ENCODE measurements around the gene PDCD1. TPM values are rescaled to one million over a fixed set of nuclear protein-coding genes. Genes with fewer than 3 reads are reported as not detected.

Gene PDCD1
- total RNA-seq, 2 experiments from 2014 or later: 2.2 to 4.1 TPM

DNA sequence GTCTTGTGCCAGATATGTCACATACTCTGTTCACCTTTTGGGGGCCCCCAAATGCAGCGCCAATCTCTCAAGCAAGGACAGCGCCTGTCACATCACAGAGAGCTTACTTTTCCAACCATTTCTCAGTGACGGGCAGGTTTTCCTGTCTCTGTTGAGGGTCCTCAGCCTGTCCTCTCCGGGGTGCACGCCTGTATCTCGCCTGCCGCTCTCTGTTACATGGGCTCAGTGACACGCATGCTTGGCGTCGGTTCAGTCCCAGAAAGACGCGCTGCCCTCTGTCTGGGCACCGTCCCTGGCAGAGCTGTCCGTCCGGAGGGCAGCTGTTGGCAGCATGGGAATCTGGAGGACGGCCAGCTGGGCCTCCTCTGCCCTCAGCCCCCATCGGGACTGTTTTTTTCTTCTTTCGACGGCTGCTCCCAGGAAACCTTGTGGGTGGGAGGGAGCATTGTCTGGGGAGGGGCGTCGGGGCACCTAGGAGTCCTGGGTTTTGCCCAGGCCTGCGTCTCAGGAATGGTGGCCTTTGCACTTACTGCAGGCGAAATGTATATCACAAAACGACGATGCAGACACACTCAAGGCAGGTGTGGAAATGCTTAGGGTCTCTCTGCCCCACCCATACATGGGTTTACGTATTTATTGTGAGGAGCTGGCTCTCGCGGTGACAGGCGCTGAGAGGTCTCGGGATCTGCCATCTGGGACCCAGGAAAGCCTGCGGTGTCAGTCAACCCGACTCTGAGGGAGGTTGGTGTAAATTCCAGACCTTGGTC is 41.7 kb upstream of the PDCD1 start:
- CTCF ChIA-PET: no interaction called here
- ATAC-seq (no peak), DNase-seq (no peak)
- Mint-ChIP-seq H3K27ac (no peak overlapping the region), H3K27me3 (no peaks in the 10 kb centered on the region), H3K36me3 (peaks cover 1% of the 10 kb centered on the region), H3K4me1 (no peaks in the 10 kb centered on the region), H3K9me3 (ENCODE audit: low read depth) (no peaks in the 10 kb centered on the region), H3K4me3 (no peak overlapping the region)

DNA sequence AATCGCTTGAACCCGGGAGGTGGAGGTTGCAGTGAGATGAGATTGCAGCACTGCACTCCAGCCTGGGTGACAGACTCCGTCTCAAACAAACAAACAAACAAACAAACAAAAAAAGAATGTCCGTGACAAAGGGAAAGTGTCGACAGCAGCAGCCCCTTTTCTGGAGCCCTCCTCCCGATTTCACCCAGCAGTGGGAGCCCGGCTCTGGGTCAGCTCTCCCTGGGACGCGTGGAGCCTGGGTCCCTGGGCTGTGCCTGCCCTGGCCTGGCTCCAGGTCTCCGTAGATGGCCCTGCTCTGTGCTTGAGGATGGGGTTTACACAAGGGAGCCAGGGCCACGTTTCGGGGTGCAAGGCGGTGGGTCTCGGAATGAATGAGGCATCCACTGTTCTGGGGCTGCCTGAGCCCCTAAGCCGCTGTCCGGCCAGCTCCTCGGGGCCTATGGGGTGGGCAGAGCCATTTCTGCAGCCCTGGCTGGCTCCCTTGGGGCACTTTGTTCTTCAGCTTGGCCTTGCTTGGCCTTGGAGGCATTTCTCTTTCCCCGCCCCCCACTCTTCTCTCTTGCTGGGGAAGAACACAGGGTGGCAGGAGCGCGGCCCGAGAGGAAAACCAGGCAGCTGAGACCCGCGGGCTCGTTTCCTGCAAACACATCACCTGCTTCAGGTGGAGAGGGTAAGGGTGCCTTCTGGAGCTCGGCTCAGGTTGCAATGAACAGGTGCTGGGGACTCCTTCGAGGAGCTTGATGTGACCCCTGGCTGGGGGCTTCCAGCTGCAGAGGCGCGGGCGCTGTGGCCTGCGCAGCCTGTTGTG is 40.0 kb upstream of the PDCD1 start:
- Mint-ChIP-seq H3K36me3 (peaks cover 1% of the 10 kb centered on the region), H3K4me3 (no peak overlapping the region), H3K27me3 (no peaks in the 10 kb centered on the region), H3K9me3 (ENCODE audit: low read depth) (no peaks in the 10 kb centered on the region), H3K4me1 (no peaks in the 10 kb centered on the region), H3K27ac (no peak overlapping the region)
- CTCF ChIA-PET: no interaction called here
- ATAC-seq: no peak
- no peak for DNase-seq

DNA sequence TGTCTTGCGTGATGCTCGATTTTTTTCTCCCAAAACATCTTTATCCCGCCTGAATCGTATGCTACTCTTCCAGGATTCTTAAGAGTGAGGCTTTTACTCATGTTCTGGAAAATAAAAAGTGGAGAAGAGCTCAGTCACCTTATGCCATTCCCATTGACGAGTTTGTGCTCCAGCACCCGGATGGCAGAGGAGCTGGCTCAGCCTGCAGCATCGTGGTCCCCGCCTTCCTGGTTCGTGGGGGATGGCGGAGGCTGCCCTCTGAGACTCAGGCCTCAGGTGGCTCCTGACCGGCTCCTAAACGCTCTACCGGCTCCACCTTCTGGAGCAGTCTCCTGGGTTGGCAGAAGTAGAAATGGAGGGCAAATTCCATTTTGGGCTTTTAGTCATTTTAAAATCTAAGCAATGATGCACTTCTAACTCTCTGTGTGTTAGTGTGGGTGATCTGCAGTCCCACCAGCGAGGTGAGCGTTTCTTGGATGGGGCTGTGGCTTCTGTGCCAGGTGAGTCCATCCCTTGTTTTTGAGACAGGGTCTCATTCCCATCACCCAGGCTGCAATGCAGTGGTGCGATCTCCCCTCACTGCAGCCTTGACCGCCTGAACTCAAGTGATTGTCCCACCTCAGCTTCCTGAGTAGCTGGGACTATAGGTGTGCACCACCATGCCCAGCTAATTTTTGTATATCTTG is 38.7 kb upstream of the PDCD1 start:
- no peak for DNase-seq
- Mint-ChIP-seq H3K27ac (no peak overlapping the region), H3K36me3 (peaks cover 1% of the 10 kb centered on the region), H3K9me3 (ENCODE audit: low read depth) (no peaks in the 10 kb centered on the region), H3K27me3 (no peaks in the 10 kb centered on the region), H3K4me3 (no peak overlapping the region), H3K4me1 (no peaks in the 10 kb centered on the region)
- ATAC-seq: no peak
- CTCF ChIA-PET: no interaction called here

DNA sequence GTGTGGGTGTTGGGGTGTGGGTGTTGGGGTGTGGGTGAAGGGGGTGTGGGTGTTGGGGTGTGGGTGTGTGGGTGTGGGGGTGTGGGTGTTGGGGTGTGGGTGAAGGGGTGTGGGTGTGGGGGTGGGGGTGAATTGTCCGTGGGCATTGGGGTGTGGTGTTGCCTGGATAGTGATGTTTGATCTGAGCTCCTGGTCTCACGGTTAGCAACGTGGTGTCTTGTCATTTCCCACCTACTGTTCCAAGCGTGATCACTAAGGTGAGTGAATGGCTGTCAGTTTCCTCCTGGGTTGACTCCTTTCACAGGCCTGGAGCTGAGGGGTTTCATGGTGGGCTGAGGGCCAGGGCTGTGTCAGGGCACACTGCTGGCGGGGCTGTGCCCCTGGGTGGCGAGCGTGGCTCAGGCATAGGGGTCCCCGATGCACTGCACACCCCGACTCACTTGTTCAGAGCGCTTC is 38.1 kb upstream of the PDCD1 start:
- no peaks in the 10 kb centered on the region for H3K27me3 Mint-ChIP-seq
- H3K9me3 Mint-ChIP-seq (ENCODE audit: low read depth): no peaks in the 10 kb centered on the region
- no peak overlapping the region for H3K4me3 Mint-ChIP-seq
- ATAC-seq: peak; percentile 20
- H3K27ac Mint-ChIP-seq: no peak overlapping the region
- H3K4me1 Mint-ChIP-seq: no peaks in the 10 kb centered on the region
- CTCF ChIA-PET: no interaction called here
- peaks cover 1% of the 10 kb centered on the region for H3K36me3 Mint-ChIP-seq
- DNase-seq: no peak

DNA sequence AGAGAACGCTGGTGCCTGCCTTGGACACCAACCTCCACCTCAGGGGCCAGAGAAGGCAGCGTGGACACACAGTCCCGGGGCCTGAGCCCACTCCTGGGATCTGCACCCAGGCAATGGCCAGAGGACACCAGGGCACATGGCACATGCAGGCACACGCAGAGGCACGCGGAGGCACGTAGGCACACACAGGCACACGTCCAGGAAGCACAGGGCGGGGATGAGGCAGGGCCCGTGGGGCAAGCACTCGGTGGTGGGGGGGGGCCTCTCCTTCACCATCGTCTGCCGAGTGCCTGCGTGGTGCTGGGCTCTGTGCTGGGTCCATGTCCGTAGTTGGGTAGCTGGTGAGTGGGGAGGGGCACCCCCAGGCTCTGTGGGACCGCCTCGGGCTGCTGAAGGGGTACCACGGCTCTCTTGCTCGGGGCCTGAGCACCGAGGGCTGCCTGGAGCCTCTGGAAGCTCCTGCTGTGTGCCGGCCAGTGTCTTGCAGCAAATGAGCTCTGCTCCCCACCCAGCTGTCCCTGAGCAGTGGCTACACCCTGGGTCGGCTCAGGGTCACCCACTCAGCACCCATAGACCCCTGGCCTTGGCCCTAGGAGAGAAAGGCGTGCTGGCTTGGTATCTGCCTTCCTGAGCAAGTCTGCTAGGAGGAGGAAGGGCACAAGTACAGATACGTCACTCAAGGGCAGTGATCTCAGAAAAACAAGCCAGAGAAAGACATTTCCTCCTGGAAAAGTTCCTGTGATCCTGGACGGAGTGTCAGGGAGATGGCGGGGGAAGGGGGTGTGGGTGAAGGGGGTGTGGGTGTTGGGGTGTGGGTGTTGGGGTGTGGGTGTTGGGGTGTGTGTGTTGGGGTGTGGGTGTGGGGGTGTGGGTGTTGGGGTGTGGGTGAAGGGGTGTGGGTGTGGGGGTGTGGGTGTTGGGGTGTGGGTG is 37.3 kb upstream of the PDCD1 start:
- Mint-ChIP-seq H3K27me3 (no peaks in the 10 kb centered on the region), H3K9me3 (ENCODE audit: low read depth) (no peaks in the 10 kb centered on the region), H3K4me1 (no peaks in the 10 kb centered on the region), H3K36me3 (peaks cover 1% of the 10 kb centered on the region), H3K27ac (no peak overlapping the region), H3K4me3 (no peak overlapping the region)
- CTCF ChIA-PET: no interaction called here
- ATAC-seq: no peak
- DNase-seq: no peak

DNA sequence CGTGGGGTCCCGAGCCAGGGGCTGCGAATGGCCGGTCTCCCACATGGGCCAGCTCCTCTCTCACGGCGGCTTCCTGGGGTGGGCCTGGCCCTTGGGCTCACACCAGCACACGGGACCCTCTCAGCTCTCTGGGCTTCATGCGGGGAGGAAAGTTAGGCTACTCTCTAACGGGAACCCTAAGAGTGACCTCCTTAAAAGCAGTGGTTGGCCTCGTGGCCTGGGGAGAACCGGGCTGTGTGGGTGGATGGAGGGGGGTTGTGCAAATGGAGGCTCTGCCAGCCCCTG is 36.7 kb upstream of the PDCD1 start:
- DNase-seq (no peak), ATAC-seq (no peak)
- Mint-ChIP-seq H3K4me3 (no peak overlapping the region), H3K27ac (no peak overlapping the region), H3K36me3 (peaks cover 1% of the 10 kb centered on the region), H3K4me1 (no peaks in the 10 kb centered on the region), H3K9me3 (ENCODE audit: low read depth) (no peaks in the 10 kb centered on the region), H3K27me3 (no peaks in the 10 kb centered on the region)
- CTCF ChIA-PET: no interaction called here

DNA sequence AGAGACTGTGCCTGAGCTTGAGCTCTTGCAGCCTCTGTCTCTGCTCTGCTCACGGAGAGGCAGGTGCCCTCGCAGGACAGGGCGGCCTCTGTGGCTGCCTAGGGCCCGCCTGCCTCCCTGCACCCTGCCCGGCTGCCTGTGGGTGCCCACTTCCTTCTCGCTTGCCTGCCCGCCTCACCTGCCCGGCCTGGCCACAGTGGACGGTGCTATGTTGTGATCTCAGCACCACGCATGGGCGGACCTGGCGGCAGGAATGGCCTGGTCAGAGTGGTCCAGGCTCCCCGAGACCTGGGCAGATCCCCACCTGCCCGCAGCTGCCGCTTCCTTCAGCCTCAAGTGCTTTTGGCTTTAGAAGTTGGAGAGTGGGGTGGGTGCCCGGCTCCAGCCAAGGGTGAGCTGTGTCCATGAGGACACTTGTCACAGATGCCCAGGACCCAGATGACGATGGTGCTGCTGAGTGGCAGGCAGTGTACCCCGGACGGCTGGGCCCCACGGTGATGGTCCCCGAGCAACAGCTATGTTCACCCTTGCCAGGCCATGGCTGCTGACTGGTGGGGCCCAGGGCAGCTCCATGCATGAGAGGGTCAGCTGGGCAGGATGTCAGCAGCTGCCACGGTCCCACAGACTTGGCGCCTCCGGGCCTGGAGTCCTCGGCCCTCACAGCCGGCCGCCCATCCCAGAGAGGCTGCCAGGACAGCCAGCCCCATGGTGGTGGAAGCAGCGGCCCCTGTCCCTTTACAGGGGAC is 36.2 kb upstream of the PDCD1 start:
- Mint-ChIP-seq H3K4me3 (no peak overlapping the region), H3K4me1 (no peaks in the 10 kb centered on the region), H3K9me3 (ENCODE audit: low read depth) (no peaks in the 10 kb centered on the region), H3K36me3 (peaks cover 1% of the 10 kb centered on the region), H3K27ac (no peak overlapping the region), H3K27me3 (no peaks in the 10 kb centered on the region)
- no peak for DNase-seq
- ATAC-seq: no peak
- CTCF ChIA-PET: no interaction called here

DNA sequence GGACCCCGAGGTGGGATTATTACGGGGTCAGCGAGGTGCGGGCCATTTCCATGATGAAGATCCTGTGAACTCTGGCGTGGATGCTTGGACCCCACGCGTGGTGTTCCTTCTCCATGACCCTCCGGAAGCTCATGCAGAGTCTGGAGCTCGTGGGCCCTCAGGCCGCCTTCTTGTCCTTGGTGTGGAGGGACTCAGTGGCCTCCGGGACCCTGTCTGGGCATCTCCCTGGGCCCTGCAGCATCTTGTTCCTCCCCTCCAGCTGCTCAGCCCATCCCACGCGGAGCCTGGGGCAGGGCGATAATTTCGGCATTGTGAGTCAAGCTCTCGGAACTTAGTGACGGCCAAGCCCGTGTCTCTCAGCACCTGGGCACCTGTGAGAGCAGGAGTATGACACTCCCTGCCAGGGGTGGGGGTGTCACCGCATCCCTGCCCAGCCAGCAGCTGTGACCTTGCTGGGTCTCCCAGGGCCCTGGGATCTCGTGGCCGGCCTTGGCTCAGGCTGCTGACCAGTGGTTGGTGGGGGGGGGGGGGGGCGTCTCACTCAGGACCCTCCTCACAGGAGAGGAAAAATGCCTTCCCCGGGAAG is 35.5 kb upstream of the PDCD1 start:
- Mint-ChIP-seq H3K27ac (no peak overlapping the region), H3K27me3 (no peaks in the 10 kb centered on the region), H3K4me3 (no peak overlapping the region), H3K9me3 (ENCODE audit: low read depth) (no peaks in the 10 kb centered on the region), H3K4me1 (no peaks in the 10 kb centered on the region), H3K36me3 (peaks cover 4% of the 10 kb centered on the region)
- no peak for DNase-seq
- no peak for ATAC-seq
- CTCF ChIA-PET: no interaction called here

DNA sequence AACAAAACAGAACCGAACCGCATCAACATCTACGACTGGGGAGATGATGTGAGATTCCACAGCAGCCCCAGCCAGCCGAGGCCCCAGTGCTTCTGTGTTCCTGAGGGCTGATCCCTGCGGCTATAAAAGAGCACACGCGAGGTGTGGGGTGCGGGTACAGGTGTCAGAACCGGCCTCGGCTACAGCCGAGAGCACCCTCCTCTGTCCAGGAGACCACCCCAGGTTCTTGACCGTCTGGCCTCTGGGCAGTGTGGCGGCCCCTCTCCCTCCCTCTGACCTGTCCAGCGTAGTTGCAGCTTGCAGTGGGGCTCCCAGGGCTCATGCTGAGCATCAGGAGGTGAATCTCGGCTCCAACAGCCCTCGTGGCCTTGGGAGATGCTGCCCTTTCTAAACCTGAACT is 34.6 kb upstream of the PDCD1 start:
- Mint-ChIP-seq H3K27me3 (no peaks in the 10 kb centered on the region), H3K27ac (no peak overlapping the region), H3K9me3 (ENCODE audit: low read depth) (no peaks in the 10 kb centered on the region), H3K4me3 (no peak overlapping the region), H3K36me3 (peaks cover 5% of the 10 kb centered on the region), H3K4me1 (no peaks in the 10 kb centered on the region)
- no peak for DNase-seq
- CTCF ChIA-PET: no interaction called here
- no peak for ATAC-seq

DNA sequence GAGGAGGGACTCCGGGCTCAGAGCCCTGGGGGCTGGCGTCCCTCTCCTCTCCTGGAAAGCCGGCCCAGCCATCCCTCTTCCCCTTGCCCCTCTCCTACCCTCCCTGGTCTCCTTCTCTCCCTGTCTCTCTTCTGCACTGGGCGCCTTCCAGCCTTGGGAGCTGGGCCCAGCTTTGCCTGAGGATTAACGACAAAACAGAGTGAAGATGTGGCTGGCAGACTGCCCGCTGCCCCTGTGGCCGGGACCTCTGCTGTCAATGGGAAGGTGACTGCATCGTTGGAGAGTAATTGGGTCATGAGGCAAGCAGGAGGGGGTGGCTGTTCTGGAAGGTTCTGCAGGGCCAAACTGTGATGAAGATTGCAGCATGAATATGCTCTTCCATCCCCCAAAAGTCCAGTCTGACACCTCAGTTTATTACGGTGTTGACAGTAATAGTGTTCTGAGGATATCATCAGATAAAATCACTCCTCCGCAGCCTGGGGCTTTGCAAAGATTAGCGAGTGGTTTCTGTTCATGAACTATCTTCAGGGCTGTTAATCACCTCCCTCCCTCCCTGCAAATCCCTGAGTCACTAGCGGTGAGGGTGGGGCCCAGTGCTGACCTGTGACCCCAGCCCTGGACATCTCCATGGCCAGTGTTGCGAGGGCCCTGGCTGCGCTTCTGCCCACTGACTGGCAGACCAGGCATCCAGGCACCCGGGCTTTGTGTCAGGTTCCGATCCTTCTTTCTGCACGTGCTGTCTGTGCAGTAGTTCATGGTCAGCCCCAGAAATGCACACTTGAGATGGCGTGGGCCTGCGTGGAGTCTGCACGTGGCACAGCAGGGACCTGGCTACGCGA is 33.8 kb upstream of the PDCD1 start:
- H3K4me1 Mint-ChIP-seq: peaks cover 3% of the 10 kb centered on the region
- peaks cover 8% of the 10 kb centered on the region for H3K36me3 Mint-ChIP-seq
- H3K27me3 Mint-ChIP-seq: no peaks in the 10 kb centered on the region

DNA sequence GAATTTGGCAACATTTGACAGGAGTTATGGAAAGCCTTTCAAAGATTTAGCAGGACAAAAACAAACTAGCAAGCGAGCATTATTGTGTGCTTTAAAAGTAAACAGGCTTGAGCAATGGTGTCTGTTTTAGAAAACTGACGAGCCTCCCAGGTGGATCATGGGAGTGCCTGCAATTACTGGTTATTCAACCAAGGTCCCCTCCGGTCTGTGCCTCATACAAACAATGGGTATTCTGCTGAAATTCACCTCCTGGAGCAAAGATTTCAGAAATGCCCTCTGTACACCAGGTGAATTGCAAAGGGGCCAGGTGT is 33.2 kb upstream of the PDCD1 start:
- Mint-ChIP-seq H3K27ac (no peak overlapping the region), H3K9me3 (ENCODE audit: low read depth) (peaks cover 2% of the 10 kb centered on the region), H3K36me3 (peaks cover 8% of the 10 kb centered on the region), H3K4me1 (peaks cover 4% of the 10 kb centered on the region), H3K4me3 (no peak overlapping the region), H3K27me3 (no peaks in the 10 kb centered on the region)
- DNase-seq: no peak
- CTCF ChIA-PET: no interaction called here
- no peak for ATAC-seq

More for the DNA sequence above, 33.8 kb upstream of the PDCD1 start:
- ATAC-seq (no peak), DNase-seq (no peak)
- H3K9me3 Mint-ChIP-seq (ENCODE audit: low read depth): peaks cover 2% of the 10 kb centered on the region
- no peak overlapping the region for H3K27ac Mint-ChIP-seq
- CTCF ChIA-PET: no interaction called here
- H3K4me3 Mint-ChIP-seq: no peak overlapping the region

Measured in activated CD8-positive, alpha-beta memory T cell treated with anti-CD3 and anti-CD28 coated beads, Interleukin-2, amount 10 ng/mL, durations not matched to agents 7 days and 5 days (primary cell).